ENCODE measurements around the gene PHKB.

Gene PHKB

GRCh38 chr16:47577029-47577428 is 115.9 kb downstream of the PHKB start:
- peaks cover 13% of the 10 kb centered on the region for H3K4me1 ChIP-seq (ENCODE audit: insufficient read depth, poor library complexity, severe bottlenecking)
- H3K36me3 ChIP-seq (ENCODE audit: low read depth): peaks cover 23% of the 10 kb centered on the region
- no peaks in the 10 kb centered on the region for H3K27me3 ChIP-seq (ENCODE audit: insufficient read depth, poor library complexity, severe bottlenecking)
- no peaks in the 10 kb centered on the region for H3K9me3 ChIP-seq (ENCODE audit: severe bottlenecking)
- no peak overlapping the region for H3K4me3 ChIP-seq (ENCODE audit: severe bottlenecking)
- no peak for DNase-seq (ENCODE audit: low spot score)
- H3K27ac ChIP-seq (ENCODE audit: poor library complexity, severe bottlenecking): no peak overlapping the region
- TF ChIP-seq CTCF (IDR thresholded peaks at IDR 0.05; ENCODE audit: poor library complexity, severe bottlenecking): no peak
- no peak for ATAC-seq (ENCODE audit: low read depth)

- H3K36me3 ChIP-seq (ENCODE audit: low read depth): peaks cover 23% of the 10 kb centered on the region
- H3K9me3 ChIP-seq (ENCODE audit: severe bottlenecking): no peaks in the 10 kb centered on the region
- DNase-seq (ENCODE audit: low spot score) (no peak), ATAC-seq (ENCODE audit: low read depth) (no peak)
- peaks cover 13% of the 10 kb centered on the region for H3K4me1 ChIP-seq (ENCODE audit: insufficient read depth, poor library complexity, severe bottlenecking)
- H3K4me3 ChIP-seq (ENCODE audit: severe bottlenecking): no peak overlapping the region
- no peak for TF ChIP-seq CTCF (IDR thresholded peaks at IDR 0.05; ENCODE audit: poor library complexity, severe bottlenecking)
- H3K27ac ChIP-seq (ENCODE audit: poor library complexity, severe bottlenecking): no peak overlapping the region
- H3K27me3 ChIP-seq (ENCODE audit: insufficient read depth, poor library complexity, severe bottlenecking): no peaks in the 10 kb centered on the region
These were observed 116.9 kb downstream of the PHKB start for GRCh38 chr16:47578033-47578432.

- no peak for TF ChIP-seq CTCF (IDR thresholded peaks at IDR 0.05; ENCODE audit: poor library complexity, severe bottlenecking)
- peak; percentile 44; the same call in 1 of the 3 replicates for ATAC-seq (ENCODE audit: low read depth)
These were observed 117.4 kb downstream of the PHKB start for GRCh38 chr16:47578573-47578972.

GRCh38 chr16:47581114-47581513 is 120.0 kb downstream of the PHKB start:
- peak; percentile 33; the same call in 1 of the 3 replicates for ATAC-seq (ENCODE audit: low read depth)
- Histone ChIP-seq H3K36me3 (ENCODE audit: low read depth) (peaks cover 23% of the 10 kb centered on the region), H3K4me3 (ENCODE audit: severe bottlenecking) (no peak overlapping the region), H3K4me1 (ENCODE audit: insufficient read depth, poor library complexity, severe bottlenecking) (peaks cover 5% of the 10 kb centered on the region), H3K9me3 (ENCODE audit: severe bottlenecking) (no peaks in the 10 kb centered on the region), H3K27ac (ENCODE audit: poor library complexity, severe bottlenecking) (no peak overlapping the region), H3K27me3 (ENCODE audit: insufficient read depth, poor library complexity, severe bottlenecking) (no peaks in the 10 kb centered on the region)
- no peak for TF ChIP-seq CTCF (IDR thresholded peaks at IDR 0.05; ENCODE audit: poor library complexity, severe bottlenecking)
- DNase-seq (ENCODE audit: low spot score): no peak

More at GRCh38 chr16:47578573-47578972, 117.4 kb downstream of the PHKB start:
- no peak for DNase-seq (ENCODE audit: low spot score)
- Histone ChIP-seq H3K4me3 (ENCODE audit: severe bottlenecking) (no peak overlapping the region), H3K36me3 (ENCODE audit: low read depth) (peaks cover 23% of the 10 kb centered on the region), H3K27me3 (ENCODE audit: insufficient read depth, poor library complexity, severe bottlenecking) (no peaks in the 10 kb centered on the region), H3K9me3 (ENCODE audit: severe bottlenecking) (no peaks in the 10 kb centered on the region), H3K27ac (ENCODE audit: poor library complexity, severe bottlenecking) (no peak overlapping the region), H3K4me1 (ENCODE audit: insufficient read depth, poor library complexity, severe bottlenecking) (peaks cover 13% of the 10 kb centered on the region)

GRCh38 chr16:47584464-47585225 is 123.5 kb downstream of the PHKB start:
- Histone ChIP-seq H3K4me3 (ENCODE audit: severe bottlenecking) (no peak overlapping the region), H3K4me1 (ENCODE audit: insufficient read depth, poor library complexity, severe bottlenecking) (no peaks in the 10 kb centered on the region), H3K27me3 (ENCODE audit: insufficient read depth, poor library complexity, severe bottlenecking) (no peaks in the 10 kb centered on the region), H3K36me3 (ENCODE audit: low read depth) (peaks cover 14% of the 10 kb centered on the region), H3K27ac (ENCODE audit: poor library complexity, severe bottlenecking) (no peak overlapping the region), H3K9me3 (ENCODE audit: severe bottlenecking) (no peaks in the 10 kb centered on the region)
- DNase-seq (ENCODE audit: low spot score) (no peak), ATAC-seq (ENCODE audit: low read depth) (no peak)
- TF ChIP-seq CTCF (IDR thresholded peaks at IDR 0.05; ENCODE audit: poor library complexity, severe bottlenecking): no peak

Measured in RWPE2 (cell line).